KMS-11 (cell line): ENCODE measurements around the gene TET2.

ENCODE experiments used
- H2AFZ ChIP-seq: fragments of 200-600 bp; sonication (generic); 2 replicates; pipeline ENCODE4 v1.6.1; 2016; ENCODE audit warnings: antibody characterized with exemption, mixed run types, low read depth
- H3K27ac ChIP-seq: fragments of 200-600 bp; sonication (generic); 2 replicates; pipeline ENCODE4 v1.6.1; 2016; ENCODE audit warnings: mild to moderate bottlenecking, mixed run types
- H3K27me3 ChIP-seq: fragments of 200-600 bp; sonication (generic); 2 replicates; pipeline ENCODE4 v1.6.1; 2017; ENCODE audit warnings: mild to moderate bottlenecking, low read depth, mixed run types, moderate library complexity; ENCODE audit not compliant: insufficient read depth
- H3K36me3 ChIP-seq: fragments of 200-600 bp; sonication (generic); 2 replicates; pipeline ENCODE4 v1.6.1; 2017; ENCODE audit warnings: mild to moderate bottlenecking, mixed run types; ENCODE audit not compliant: insufficient read depth
- H3K4me1 ChIP-seq: fragments of 200-600 bp; sonication (generic); 2 replicates; pipeline ENCODE4 v1.6.1; 2016; ENCODE audit warnings: mild to moderate bottlenecking, low read depth, mixed run types; ENCODE audit not compliant: poor library complexity, severe bottlenecking
- H3K4me2 ChIP-seq: fragments of 200-600 bp; sonication (generic); 2 replicates; pipeline ENCODE4 v1.7.0; 2016; ENCODE audit warnings: mild to moderate bottlenecking, mixed run types
- H3K4me3 ChIP-seq: fragments of 200-600 bp; sonication (generic); IDR thresholded peaks from 2 replicates; pipeline ENCODE4 v1.6.1; 2017; ENCODE audit warnings: low read depth, low read length, mixed read lengths; ENCODE audit not compliant: insufficient read depth
- H3K79me2 ChIP-seq: fragments of 200-600 bp; sonication (generic); 2 replicates; pipeline ENCODE4 v1.6.1; 2016; ENCODE audit warnings: low read depth, mixed run types; ENCODE audit not compliant: insufficient read depth
- H3K9ac ChIP-seq: fragments of 200-600 bp; sonication (generic); 2 replicates; pipeline ENCODE4 v1.6.1; 2016; ENCODE audit warnings: mild to moderate bottlenecking, mixed run types
- H4K20me1 ChIP-seq: fragments of 200-600 bp; sonication (generic); 2 replicates; pipeline ENCODE4 v1.6.1; 2016; ENCODE audit warnings: mild to moderate bottlenecking, mixed run types; ENCODE audit not compliant: insufficient read depth
- TF ChIP-seq, protein P1 (sequence below): fragments of 200-600 bp; sonication (generic); conservative IDR thresholded peaks from 2 replicates; pipeline ENCODE4 v1.6.1; 2017; ENCODE audit warnings: low read depth, mild to moderate bottlenecking, antibody characterized with exemption, low read length, moderate library complexity, mixed read lengths

TET2 gene

GRCh38 chr4:105108971-105109370 is 37.7 kb upstream of the TET2 start:
- Histone ChIP-seq H3K4me2 (no peak overlapping the region), H3K4me1 (no peaks in the 10 kb centered on the region), H3K27me3 (no peaks in the 10 kb centered on the region), H3K4me3 (no peak overlapping the region), H2AFZ (no peak overlapping the region), H3K79me2 (no peaks in the 10 kb centered on the region), H3K9ac (no peak overlapping the region), H3K36me3 (no peaks in the 10 kb centered on the region), H3K27ac (no peak overlapping the region), H4K20me1 (no peaks in the 10 kb centered on the region)
- TF ChIP-seq, protein P1, sequence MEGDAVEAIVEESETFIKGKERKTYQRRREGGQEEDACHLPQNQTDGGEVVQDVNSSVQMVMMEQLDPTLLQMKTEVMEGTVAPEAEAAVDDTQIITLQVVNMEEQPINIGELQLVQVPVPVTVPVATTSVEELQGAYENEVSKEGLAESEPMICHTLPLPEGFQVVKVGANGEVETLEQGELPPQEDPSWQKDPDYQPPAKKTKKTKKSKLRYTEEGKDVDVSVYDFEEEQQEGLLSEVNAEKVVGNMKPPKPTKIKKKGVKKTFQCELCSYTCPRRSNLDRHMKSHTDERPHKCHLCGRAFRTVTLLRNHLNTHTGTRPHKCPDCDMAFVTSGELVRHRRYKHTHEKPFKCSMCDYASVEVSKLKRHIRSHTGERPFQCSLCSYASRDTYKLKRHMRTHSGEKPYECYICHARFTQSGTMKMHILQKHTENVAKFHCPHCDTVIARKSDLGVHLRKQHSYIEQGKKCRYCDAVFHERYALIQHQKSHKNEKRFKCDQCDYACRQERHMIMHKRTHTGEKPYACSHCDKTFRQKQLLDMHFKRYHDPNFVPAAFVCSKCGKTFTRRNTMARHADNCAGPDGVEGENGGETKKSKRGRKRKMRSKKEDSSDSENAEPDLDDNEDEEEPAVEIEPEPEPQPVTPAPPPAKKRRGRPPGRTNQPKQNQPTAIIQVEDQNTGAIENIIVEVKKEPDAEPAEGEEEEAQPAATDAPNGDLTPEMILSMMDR, result no peak

GRCh38 chr4:105112274-105112673 is 34.4 kb upstream of the TET2 start:
- no peak overlapping the region for H3K4me2 ChIP-seq
- H3K79me2 ChIP-seq, result no peaks in the 10 kb centered on the region
- H4K20me1 ChIP-seq, result no peaks in the 10 kb centered on the region
- H2AFZ ChIP-seq, result no peak overlapping the region
- TF ChIP-seq, protein P1, result no peak
- H3K27me3 ChIP-seq, result no peaks in the 10 kb centered on the region
- H3K4me1 ChIP-seq, result no peaks in the 10 kb centered on the region
- H3K27ac ChIP-seq, result no peak overlapping the region
- no peak overlapping the region for H3K4me3 ChIP-seq
- H3K36me3 ChIP-seq, result no peaks in the 10 kb centered on the region
- no peak overlapping the region for H3K9ac ChIP-seq

- Histone ChIP-seq H3K27me3 (no peaks in the 10 kb centered on the region), H3K4me3 (no peak overlapping the region), H3K4me2 (no peak overlapping the region), H3K79me2 (no peaks in the 10 kb centered on the region), H3K9ac (no peak overlapping the region), H3K36me3 (no peaks in the 10 kb centered on the region), H2AFZ (no peak overlapping the region), H3K27ac (no peak overlapping the region), H4K20me1 (no peaks in the 10 kb centered on the region), H3K4me1 (no peaks in the 10 kb centered on the region)
- TF ChIP-seq, protein P1, result no peak
Observed at GRCh38 chr4:105113800-105114199, 32.9 kb upstream of the TET2 start.

- H3K79me2 ChIP-seq, result no peaks in the 10 kb centered on the region
- no peak overlapping the region for H3K27ac ChIP-seq
- no peaks in the 10 kb centered on the region for H3K36me3 ChIP-seq
- no peak overlapping the region for H3K4me3 ChIP-seq
- no peaks in the 10 kb centered on the region for H3K27me3 ChIP-seq
- no peak overlapping the region for H3K9ac ChIP-seq
- TF ChIP-seq, protein P1, result no peak
- no peak overlapping the region for H2AFZ ChIP-seq
- H3K4me1 ChIP-seq, result no peaks in the 10 kb centered on the region
- no peak overlapping the region for H3K4me2 ChIP-seq
- no peaks in the 10 kb centered on the region for H4K20me1 ChIP-seq
Observed at GRCh38 chr4:105116616-105117319, 29.9 kb upstream of the TET2 start.
